GM21423 (cell line): ENCODE data around the gene MEA1.

ENCODE experiments used
- ATAC-seq: cut with Tn5 transposase; IDR thresholded peaks from one replicate; pipeline ENCODE4 v1.9.1; 2021; ENCODE audit warnings: mild to moderate bottlenecking, moderate library complexity; ENCODE audit not compliant: unreplicated experiment

The MEA1 gene

DNA sequence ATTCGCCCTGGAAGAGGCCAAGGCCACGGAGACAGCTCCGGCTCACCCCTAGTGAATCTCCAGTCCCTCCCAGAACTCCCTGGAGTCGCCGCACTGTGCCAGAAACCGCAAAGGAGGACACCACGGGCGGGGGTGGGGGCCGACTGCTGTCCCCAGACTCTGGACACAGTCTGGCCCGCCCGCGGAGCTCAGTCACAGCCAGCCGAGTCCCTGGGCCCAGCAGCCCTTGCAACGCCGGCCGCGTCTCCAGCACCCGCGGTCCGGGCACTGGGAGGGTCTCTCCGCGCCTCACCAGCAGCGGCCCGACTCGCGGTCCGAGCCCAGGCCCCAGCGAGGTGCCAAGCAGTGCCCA is 35.3 kb downstream of the MEA1 start:
- ATAC-seq, result no peak

GRCh38 chr6:42974919-42975505 is 38.7 kb downstream of the MEA1 start:
- ATAC-seq, result no peak

- ATAC-seq, result no peak
Observed at GRCh38 chr6:42973926-42974325, 39.8 kb downstream of the MEA1 start.

DNA sequence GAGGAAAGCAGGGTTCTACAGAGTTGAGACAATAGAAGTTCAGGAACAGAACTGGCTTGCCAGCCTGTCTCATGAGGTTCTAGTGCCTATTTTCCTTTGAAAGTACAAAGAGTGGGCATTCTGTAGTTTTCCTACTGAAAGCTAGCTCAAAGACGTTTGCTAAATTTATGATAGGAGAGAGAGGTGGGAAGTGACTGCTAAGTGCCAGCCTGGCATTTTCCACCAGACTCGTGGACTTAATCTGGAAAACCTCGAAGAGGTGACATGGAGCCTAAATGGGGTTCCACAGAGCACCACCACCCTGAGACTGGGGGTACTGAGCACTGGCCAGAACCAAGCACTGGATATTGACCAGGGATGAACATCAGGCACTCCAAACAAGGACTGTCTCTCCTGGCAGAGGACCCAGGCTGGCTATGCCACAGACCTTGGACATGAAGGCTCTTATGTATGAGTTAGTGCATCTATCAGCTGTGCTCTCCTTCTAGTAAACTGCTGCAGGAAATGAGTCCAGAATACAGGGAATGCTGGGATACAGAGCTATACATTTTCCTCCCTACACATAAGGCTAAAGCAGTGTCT is 41.9 kb downstream of the MEA1 start:
- no peak for ATAC-seq

GRCh38 chr6:42970871-42971612 is 42.7 kb downstream of the MEA1 start:
- no peak for ATAC-seq

DNA sequence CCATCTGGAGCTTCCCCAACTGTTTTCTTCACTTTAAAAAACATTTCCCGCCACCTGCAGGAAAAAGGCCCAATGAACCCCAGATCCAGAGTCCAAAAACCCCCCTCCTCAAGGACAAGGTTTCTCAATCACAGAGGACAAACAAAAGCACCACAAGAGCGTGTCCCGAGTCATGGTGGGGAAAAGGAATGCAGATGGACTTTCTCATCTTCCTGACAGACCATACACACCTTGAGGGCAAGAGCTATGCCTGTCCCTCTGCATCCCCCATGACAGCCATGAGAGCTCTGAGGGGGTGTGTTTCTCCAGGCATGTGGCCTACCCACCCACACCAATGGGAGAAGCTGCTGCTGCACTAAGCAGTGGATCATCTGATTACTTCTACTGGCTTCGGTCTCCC is 43.8 kb downstream of the MEA1 start:
- ATAC-seq, result no peak

GRCh38 chr6:42969431-42969830 is 44.3 kb downstream of the MEA1 start:
- no peak for ATAC-seq

- no peak for ATAC-seq
Observed at GRCh38 chr6:42968783-42969182, 45.0 kb downstream of the MEA1 start.

GRCh38 chr6:42968126-42968701 is 45.5 kb downstream of the MEA1 start:
- no peak for ATAC-seq

DNA sequence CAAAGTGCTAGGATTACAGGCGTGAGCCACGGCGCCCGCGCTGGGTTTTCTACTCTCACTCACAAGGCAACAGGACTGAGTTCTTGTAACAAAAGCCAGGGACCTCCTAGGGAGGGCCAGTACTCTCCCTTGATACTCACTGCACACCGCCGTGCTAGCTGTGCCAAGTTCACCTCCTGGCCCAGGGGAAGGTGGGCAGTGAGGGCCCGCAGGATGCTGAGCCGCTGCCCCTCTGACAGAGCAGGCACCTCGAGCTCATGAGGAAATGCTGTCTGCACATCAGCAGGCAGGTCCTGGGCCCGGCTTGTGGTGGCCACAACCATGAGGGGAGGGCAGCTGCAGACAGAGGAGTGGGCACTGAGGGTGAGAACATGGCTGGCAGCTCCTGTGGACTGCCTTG is 46.5 kb downstream of the MEA1 start:
- ATAC-seq, result no peak

GRCh38 chr6:42966571-42966970 is 47.2 kb downstream of the MEA1 start:
- ATAC-seq, result no peak

GRCh38 chr6:42963855-42964605 is 49.7 kb downstream of the MEA1 start:
- ATAC-seq, result no peak

GRCh38 chr6:42963179-42963854 is 50.4 kb downstream of the MEA1 start:
- ATAC-seq, result no peak

GRCh38 chr6:42962502-42963178 is 51.1 kb downstream of the MEA1 start:
- ATAC-seq, result no peak

DNA sequence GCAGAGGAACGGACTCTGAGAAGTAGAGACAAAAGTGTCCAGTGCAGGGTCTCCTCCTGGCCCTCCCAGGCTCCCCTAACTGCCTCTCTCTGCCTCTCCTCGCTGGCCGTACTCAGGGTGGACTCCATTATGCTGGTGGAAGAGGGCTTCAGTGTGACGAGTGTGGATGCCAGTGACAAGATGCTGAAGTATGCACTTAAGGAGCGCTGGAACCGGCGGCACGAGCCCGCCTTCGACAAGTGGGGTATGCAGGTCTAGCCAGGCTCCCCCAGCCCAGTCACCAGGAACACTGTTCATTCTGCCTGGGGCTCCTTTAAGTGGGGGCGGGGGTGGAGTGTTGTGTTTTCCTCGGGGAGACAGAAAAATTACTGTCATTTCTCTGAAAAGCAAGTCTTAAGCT is 51.6 kb downstream of the MEA1 start:
- no peak for ATAC-seq
